Fibroblast of lung (primary cell): ENCODE measurements around the gene OR51G2. TPM values are rescaled to one million over a fixed set of nuclear protein-coding genes. Genes with fewer than 3 reads are reported as not detected.

ENCODE experiments used
- DNase-seq, 2 donors: peaks; one replicate each; pipeline versions ENCODE4 v3.0.0 to v3.0.0-alpha.2; 2010; ENCODE audit warnings: low read depth in 2 of 2
- H2AFZ ChIP-seq: 2 replicates; pipeline ENCODE4 v1.5.1; 2012; ENCODE audit warnings: low read length, control low read depth, inconsistent platforms
- H3K27ac ChIP-seq: 2 replicates; pipeline ENCODE4 v1.5.1; 2011; ENCODE audit warnings: low read length, control low read depth; ENCODE audit not compliant: insufficient read depth
- H3K27me3 ChIP-seq: 2 replicates; pipeline ENCODE4 v1.5.1; 2011; ENCODE audit warnings: mild to moderate bottlenecking, low read length; ENCODE audit not compliant: control insufficient read depth, insufficient read depth
- H3K36me3 ChIP-seq: 2 replicates; pipeline ENCODE4 v1.5.1; 2011; ENCODE audit warnings: low read length; ENCODE audit not compliant: control insufficient read depth, insufficient read depth
- H3K4me1 ChIP-seq: 2 replicates; pipeline ENCODE4 v1.5.1; 2011; ENCODE audit warnings: low read length; ENCODE audit not compliant: control insufficient read depth, insufficient read depth; ENCODE audit errors: extremely low read depth
- H3K4me2 ChIP-seq: 2 replicates; pipeline ENCODE4 v1.5.1; 2011; ENCODE audit warnings: low read length, control low read depth; ENCODE audit not compliant: insufficient read depth; ENCODE audit errors: extremely low read depth
- H3K4me3 ChIP-seq, 4 experiments: fragments of 200-600 bp in 1 of 4; sonication (generic) in 1 of 4; replicated peaks in 1 of 4; 2 replicates each; pipeline ENCODE4 v1.5.1; 2011 to 2016; ENCODE audit warnings: low read length in 4 of 4, low read depth in 3 of 4, mild to moderate bottlenecking in 3 of 4, control low read depth in 2 of 4, inconsistent platforms in 1 of 4, mixed read lengths in 1 of 4; ENCODE audit not compliant: insufficient read depth in 1 of 4; ENCODE audit errors: control extremely low read depth in 1 of 4
- H3K79me2 ChIP-seq: 2 replicates; pipeline ENCODE4 v1.5.1; 2012; ENCODE audit warnings: mild to moderate bottlenecking, low read length, inconsistent platforms; ENCODE audit not compliant: control insufficient read depth, insufficient read depth
- H3K9ac ChIP-seq: 2 replicates; pipeline ENCODE4 v1.5.1; 2011; ENCODE audit warnings: mild to moderate bottlenecking, low read length, control low read depth; ENCODE audit not compliant: insufficient read depth
- H3K9me3 ChIP-seq: 2 replicates; pipeline ENCODE4 v1.5.1; 2012; ENCODE audit warnings: low read depth, low read length; ENCODE audit not compliant: control insufficient read depth, insufficient read depth
- H4K20me1 ChIP-seq: 2 replicates; pipeline ENCODE4 v1.5.1; 2011; ENCODE audit warnings: low read length; ENCODE audit not compliant: control insufficient read depth, insufficient read depth; ENCODE audit errors: extremely low read depth
- EZH2 ChIP-seq: IDR thresholded peaks from 2 replicates; pipeline ENCODE4 v1.5.1; 2012; ENCODE audit warnings: low read length, control low read depth, mild to moderate bottlenecking; ENCODE audit errors: missing control alignments
- polyA plus RNA-seq, 2 donors: library from polyadenylated mRNA; depleted of rRNA in 1 of 2; stranded (reverse) in 1 of 2; unstranded in 1 of 2; fragments of >200 nt; gene quantifications; 2 replicates each; pipeline ENCODE4 v1.2.1, GENCODE V29; 2011 to 2012; ENCODE audit warnings: missing spikeins in 1 of 2
- total RNA-seq: library from RNA; depleted of rRNA; stranded (reverse); fragments of >200 nt; gene quantifications from 2 replicates; pipeline ENCODE4 v1.2.1, GENCODE V29; 2014
- TF ChIP-seq, protein P1 (sequence below), 2 donors: IDR thresholded peaks in 1 of 2; conservative IDR thresholded peaks in 1 of 2; 1 replicate in 1 of 2; 2 replicates in 1 of 2; pipeline ENCODE4 v1.5.1; 2011 to 2012; ENCODE audit warnings: low read length in 2 of 2, control low read depth in 1 of 2, inconsistent platforms in 1 of 2, low read depth in 1 of 2, mild to moderate bottlenecking in 1 of 2

Gene OR51G2
- total and polyA plus RNA-seq, 2 donors (not counting 1 experiment from before 2014, with no cell fraction given) = not detected

DNA sequence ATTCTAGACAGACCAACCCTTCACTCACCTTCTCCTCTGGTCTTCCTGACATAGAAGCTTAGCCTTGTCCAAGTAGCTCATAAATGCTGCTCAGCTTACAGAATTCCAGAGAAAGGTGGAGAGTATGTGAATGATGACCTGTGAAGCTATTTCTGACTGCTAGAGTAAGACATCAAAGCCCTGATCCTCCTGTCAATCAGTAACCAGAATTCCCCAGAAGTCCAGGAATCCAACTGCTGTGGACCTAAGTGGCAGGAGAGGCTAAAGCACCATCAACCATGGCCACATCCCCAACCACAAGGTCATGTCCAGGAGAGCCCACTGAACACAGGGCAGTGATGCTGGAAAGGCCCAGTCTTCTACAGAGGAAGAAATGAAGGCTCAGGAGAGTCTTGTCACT, 2.6 kb downstream of the OR51G2 start:
- Histone ChIP-seq H3K9ac (no peak overlapping the region), H4K20me1 (no peaks in the 10 kb centered on the region), H2AFZ (no peak overlapping the region), H3K36me3 (no peaks in the 10 kb centered on the region), H3K27ac (no peak overlapping the region), H3K9me3 (no peaks in the 10 kb centered on the region), H3K79me2 (no peaks in the 10 kb centered on the region), H3K4me2 (no peak overlapping the region), H3K4me3 (no peak overlapping the region), H3K27me3 (no peaks in the 10 kb centered on the region), H3K4me1 (no peaks in the 10 kb centered on the region)
- no peak for DNase-seq
- TF ChIP-seq, protein P1, sequence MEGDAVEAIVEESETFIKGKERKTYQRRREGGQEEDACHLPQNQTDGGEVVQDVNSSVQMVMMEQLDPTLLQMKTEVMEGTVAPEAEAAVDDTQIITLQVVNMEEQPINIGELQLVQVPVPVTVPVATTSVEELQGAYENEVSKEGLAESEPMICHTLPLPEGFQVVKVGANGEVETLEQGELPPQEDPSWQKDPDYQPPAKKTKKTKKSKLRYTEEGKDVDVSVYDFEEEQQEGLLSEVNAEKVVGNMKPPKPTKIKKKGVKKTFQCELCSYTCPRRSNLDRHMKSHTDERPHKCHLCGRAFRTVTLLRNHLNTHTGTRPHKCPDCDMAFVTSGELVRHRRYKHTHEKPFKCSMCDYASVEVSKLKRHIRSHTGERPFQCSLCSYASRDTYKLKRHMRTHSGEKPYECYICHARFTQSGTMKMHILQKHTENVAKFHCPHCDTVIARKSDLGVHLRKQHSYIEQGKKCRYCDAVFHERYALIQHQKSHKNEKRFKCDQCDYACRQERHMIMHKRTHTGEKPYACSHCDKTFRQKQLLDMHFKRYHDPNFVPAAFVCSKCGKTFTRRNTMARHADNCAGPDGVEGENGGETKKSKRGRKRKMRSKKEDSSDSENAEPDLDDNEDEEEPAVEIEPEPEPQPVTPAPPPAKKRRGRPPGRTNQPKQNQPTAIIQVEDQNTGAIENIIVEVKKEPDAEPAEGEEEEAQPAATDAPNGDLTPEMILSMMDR (conservative IDR thresholded peaks at IDR 0.05 in 1 of 2, IDR thresholded peaks at IDR 0.05 in 1 of 2; ENCODE audit: low read depth in 1 of 2, low read length in 2 of 2) = no peak
- no peak for TF ChIP-seq EZH2

GRCh38 chr11:4903484-4903883, 15.7 kb downstream of the OR51G2 start, which contains the start of gene OR51A7:
Gene OR51A7 (plus strand): TSS chr11:4903783. CDS start chr11:4907370, 3,587 bp downstream.
- TF ChIP-seq EZH2 = no peak
- TF ChIP-seq, protein P1 (conservative IDR thresholded peaks at IDR 0.05 in 1 of 2, IDR thresholded peaks at IDR 0.05 in 1 of 2; ENCODE audit: low read depth in 1 of 2, low read length in 2 of 2) = no peak
- Histone ChIP-seq H3K36me3 (no peaks in the 10 kb centered on the region), H4K20me1 (no peaks in the 10 kb centered on the region)

GRCh38 chr11:4891996-4892640, 27.0 kb downstream of the OR51G2 start:
- Histone ChIP-seq H3K4me3 (no peak overlapping the region), H4K20me1 (no peaks in the 10 kb centered on the region), H3K27ac (no peak overlapping the region), H3K79me2 (no peaks in the 10 kb centered on the region), H3K36me3 (no peaks in the 10 kb centered on the region), H3K9ac (no peak overlapping the region), H3K4me1 (peaks cover 4% of the 10 kb centered on the region), H3K4me2 (no peak overlapping the region), H3K9me3 (no peaks in the 10 kb centered on the region), H3K27me3 (no peaks in the 10 kb centered on the region), H2AFZ (no peak overlapping the region)
- DNase-seq = peak; percentile 86 to 93
- TF ChIP-seq EZH2 = no peak
- TF ChIP-seq, protein P1 (conservative IDR thresholded peaks at IDR 0.05 in 1 of 2, IDR thresholded peaks at IDR 0.05 in 1 of 2; ENCODE audit: low read depth in 1 of 2, low read length in 2 of 2) = peak in 1 of 2 donors; percentile 11

More at GRCh38 chr11:4903484-4903883, 15.7 kb downstream of the OR51G2 start, which contains the start of gene OR51A7:
- Histone ChIP-seq H3K4me1 (no peaks in the 10 kb centered on the region), H3K79me2 (no peaks in the 10 kb centered on the region), H3K27me3 (no peaks in the 10 kb centered on the region), H3K4me2 (no peak within 1 kb of the TSS), H2AFZ (no peak within 1 kb of the TSS), H3K9me3 (no peaks in the 10 kb centered on the region), H3K4me3 (no peak within 1 kb of the TSS), H3K9ac (no peak within 1 kb of the TSS), H3K27ac (no peak within 1 kb of the TSS)
- DNase-seq = no peak
